ENCODE data around the gene POLK.

The POLK gene

GRCh38 chr5:75617736-75618352 is 106.2 kb downstream of the POLK start:
- H3K79me2 ChIP-seq (ENCODE audit: insufficient read depth, low read depth) = no peaks in the 10 kb centered on the region
- no peaks in the 10 kb centered on the region for H3K27me3 ChIP-seq (ENCODE audit: insufficient read depth, low read depth)
- H2AFZ ChIP-seq (ENCODE audit: low read depth) = no peak overlapping the region
- no peak overlapping the region for H3K4me2 ChIP-seq
- H4K20me1 ChIP-seq (ENCODE audit: insufficient read depth) = no peaks in the 10 kb centered on the region
- H3K36me3 ChIP-seq (ENCODE audit: insufficient read depth) = no peaks in the 10 kb centered on the region
- TF ChIP-seq CTCF (conservative IDR thresholded peaks at IDR 0.05; ENCODE audit: low read depth, low read length) = no peak
- no peak overlapping the region for H3K4me3 ChIP-seq (IDR thresholded peaks at IDR 0.05; ENCODE audit: insufficient read depth, low read depth, low read length)
- no peak overlapping the region for H3K9ac ChIP-seq
- H3K27ac ChIP-seq = no peak overlapping the region
- H3K4me1 ChIP-seq (ENCODE audit: low read depth, poor library complexity, severe bottlenecking) = no peaks in the 10 kb centered on the region

GRCh38 chr5:75620184-75620959 is 108.7 kb downstream of the POLK start:
- Histone ChIP-seq H3K36me3 (ENCODE audit: insufficient read depth) (no peaks in the 10 kb centered on the region), H3K4me3 (IDR thresholded peaks at IDR 0.05; ENCODE audit: insufficient read depth, low read depth, low read length) (no peak overlapping the region), H3K4me2 (no peak overlapping the region), H2AFZ (ENCODE audit: low read depth) (no peak overlapping the region), H3K27me3 (ENCODE audit: insufficient read depth, low read depth) (no peaks in the 10 kb centered on the region), H3K9ac (no peak overlapping the region), H4K20me1 (ENCODE audit: insufficient read depth) (no peaks in the 10 kb centered on the region), H3K4me1 (ENCODE audit: low read depth, poor library complexity, severe bottlenecking) (no peaks in the 10 kb centered on the region), H3K79me2 (ENCODE audit: insufficient read depth, low read depth) (no peaks in the 10 kb centered on the region), H3K27ac (no peak overlapping the region)
- no peak for TF ChIP-seq CTCF (conservative IDR thresholded peaks at IDR 0.05; ENCODE audit: low read depth, low read length)

GRCh38 chr5:75622564-75622963 is 110.9 kb downstream of the POLK start:
- Histone ChIP-seq H2AFZ (ENCODE audit: low read depth) (no peak overlapping the region), H3K79me2 (ENCODE audit: insufficient read depth, low read depth) (no peaks in the 10 kb centered on the region), H3K36me3 (ENCODE audit: insufficient read depth) (no peaks in the 10 kb centered on the region), H4K20me1 (ENCODE audit: insufficient read depth) (no peaks in the 10 kb centered on the region), H3K9ac (no peak overlapping the region), H3K4me1 (ENCODE audit: low read depth, poor library complexity, severe bottlenecking) (no peaks in the 10 kb centered on the region), H3K27ac (no peak overlapping the region), H3K4me3 (IDR thresholded peaks at IDR 0.05; ENCODE audit: insufficient read depth, low read depth, low read length) (no peak overlapping the region), H3K4me2 (no peak overlapping the region), H3K27me3 (ENCODE audit: insufficient read depth, low read depth) (no peaks in the 10 kb centered on the region)
- TF ChIP-seq CTCF (conservative IDR thresholded peaks at IDR 0.05; ENCODE audit: low read depth, low read length) = no peak

GRCh38 chr5:75623846-75624245 is 112.2 kb downstream of the POLK start:
- no peaks in the 10 kb centered on the region for H4K20me1 ChIP-seq (ENCODE audit: insufficient read depth)
- H3K36me3 ChIP-seq (ENCODE audit: insufficient read depth) = no peaks in the 10 kb centered on the region
- H3K27ac ChIP-seq = no peak overlapping the region
- no peak for TF ChIP-seq CTCF (conservative IDR thresholded peaks at IDR 0.05; ENCODE audit: low read depth, low read length)
- H3K27me3 ChIP-seq (ENCODE audit: insufficient read depth, low read depth) = no peaks in the 10 kb centered on the region
- H2AFZ ChIP-seq (ENCODE audit: low read depth) = no peak overlapping the region
- H3K4me3 ChIP-seq (IDR thresholded peaks at IDR 0.05; ENCODE audit: insufficient read depth, low read depth, low read length) = no peak overlapping the region
- no peak overlapping the region for H3K4me2 ChIP-seq
- no peak overlapping the region for H3K9ac ChIP-seq
- H3K79me2 ChIP-seq (ENCODE audit: insufficient read depth, low read depth) = no peaks in the 10 kb centered on the region
- H3K4me1 ChIP-seq (ENCODE audit: low read depth, poor library complexity, severe bottlenecking) = no peaks in the 10 kb centered on the region

Measured in KMS-11 (cell line).